Right lung (tissue), 5 donors: ENCODE data around the gene SENP3. TPM values are rescaled to one million over a fixed set of nuclear protein-coding genes. Genes with fewer than 3 reads are reported as not detected.
A peak's percentile ranks its signal among the peaks of the same experiment; 100 is the strongest.

Experiments used
- DNase-seq, 2 donors: peaks; one replicate each; pipeline ENCODE4 v3.0.0-alpha.2; 2013
- polyA plus RNA-seq, 5 donors: library from polyadenylated mRNA; unstranded; fragments of 120-200 nt; gene quantifications; one replicate each; pipeline versions ENCODE4 v1.2.1 to v1.2.3, GENCODE V29; 2013; ENCODE audit warnings: inconsistent platforms in 1 of 5, low replicate concordance in 1 of 5; ENCODE audit not compliant: insufficient read length in 5 of 5, insufficient read depth in 1 of 5

Gene SENP3
- polyA plus RNA-seq, 5 donors, result 61.1 to 72.4 (median 70.5) TPM

DNA sequence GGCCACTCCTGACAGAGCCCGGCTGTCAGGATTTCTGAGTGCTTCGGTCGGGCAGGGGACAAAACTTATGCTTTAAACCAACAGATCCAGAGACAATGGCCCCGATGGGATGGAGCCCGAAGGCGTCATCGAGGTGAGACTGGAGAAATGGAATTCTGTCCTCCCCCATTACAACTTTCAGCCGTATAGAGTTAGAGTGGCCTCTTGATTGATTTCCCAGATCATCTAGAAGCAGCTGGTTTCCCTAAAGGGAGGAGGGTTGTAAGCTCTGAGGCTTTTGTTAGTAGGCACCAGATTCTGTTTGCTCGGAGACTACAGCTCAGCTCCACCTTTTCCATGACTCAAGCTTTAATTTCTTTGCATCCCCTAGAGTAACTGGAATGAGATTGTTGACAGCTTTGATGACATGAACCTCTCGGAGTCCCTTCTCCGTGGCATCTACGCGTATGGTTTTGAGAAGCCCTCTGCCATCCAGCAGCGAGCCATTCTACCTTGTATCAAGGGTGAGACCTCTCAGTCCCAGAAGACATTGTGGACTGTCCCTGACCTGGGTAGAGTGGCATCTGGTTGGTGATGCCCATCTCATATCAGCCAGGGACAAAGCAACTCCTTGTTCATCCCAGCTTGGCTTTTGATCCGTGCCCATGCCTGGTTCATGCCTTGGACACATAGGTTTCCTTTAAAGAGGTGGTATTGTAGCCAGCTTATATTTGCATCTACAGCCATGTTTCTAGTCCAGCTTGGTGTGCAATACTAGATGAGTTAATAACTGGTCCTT lies 12.6 kb downstream of the SENP3 start:
- no peak for DNase-seq

DNA sequence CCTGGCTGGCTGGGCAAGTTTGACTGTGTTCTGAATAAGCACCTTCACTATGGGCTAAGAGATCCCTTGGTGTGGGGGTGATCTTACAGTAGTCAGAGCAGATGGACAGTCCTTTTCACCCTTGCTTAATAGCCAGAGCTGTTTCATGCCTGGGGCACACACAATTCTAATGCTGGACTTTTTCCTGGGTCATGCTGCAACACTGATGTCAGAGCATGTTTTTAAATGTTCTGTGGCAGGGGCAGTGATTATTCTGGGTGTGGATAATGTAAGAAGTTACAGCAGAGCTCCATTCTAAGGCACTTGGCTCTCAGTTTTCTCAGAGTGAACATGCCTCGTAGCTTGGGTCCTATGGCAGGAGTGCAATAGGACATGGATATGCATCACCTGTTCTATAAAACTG lies 13.8 kb downstream of the SENP3 start:
- DNase-seq, result no peak

DNA sequence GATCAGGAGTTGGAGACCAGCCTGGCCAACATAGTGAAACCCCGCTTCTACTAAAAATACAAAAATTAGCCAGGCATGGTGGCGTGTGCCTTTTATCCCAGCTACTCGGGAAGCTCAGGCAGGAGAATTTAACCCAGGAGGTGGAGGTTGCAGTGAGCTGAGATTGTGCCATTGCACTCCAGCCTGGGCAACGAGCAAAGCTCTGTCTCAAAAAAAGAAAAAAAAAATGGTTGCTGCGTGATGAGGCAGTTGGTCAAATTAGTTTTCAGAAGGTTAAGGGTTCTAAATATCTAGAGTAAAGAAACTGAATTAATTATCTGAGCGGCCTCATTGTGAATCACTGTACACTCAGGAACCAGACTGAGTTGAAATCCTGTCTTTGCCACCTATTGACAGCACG lies 14.2 kb downstream of the SENP3 start:
- DNase-seq, result no peak

DNA sequence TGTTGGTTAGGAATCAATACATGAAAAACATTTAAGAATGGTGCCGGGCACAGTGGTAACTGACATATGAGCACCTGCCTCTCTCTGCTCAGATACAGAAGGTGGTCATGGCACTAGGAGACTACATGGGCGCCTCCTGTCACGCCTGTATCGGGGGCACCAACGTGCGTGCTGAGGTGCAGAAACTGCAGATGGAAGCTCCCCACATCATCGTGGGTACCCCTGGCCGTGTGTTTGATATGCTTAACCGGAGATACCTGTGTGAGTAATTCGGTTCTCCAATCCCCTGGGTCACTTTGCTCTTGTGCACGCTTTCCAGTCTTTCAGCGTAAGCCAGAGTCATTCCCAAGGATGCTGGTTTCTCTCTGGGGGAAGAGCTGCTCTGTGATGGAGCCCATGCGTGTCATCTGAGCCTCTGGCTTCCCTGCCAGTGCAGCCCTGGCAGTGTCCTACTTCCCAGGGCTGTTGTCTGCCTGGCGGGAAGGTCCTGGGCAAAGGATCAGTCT lies 14.8 kb downstream of the SENP3 start:
- no peak for DNase-seq

DNA sequence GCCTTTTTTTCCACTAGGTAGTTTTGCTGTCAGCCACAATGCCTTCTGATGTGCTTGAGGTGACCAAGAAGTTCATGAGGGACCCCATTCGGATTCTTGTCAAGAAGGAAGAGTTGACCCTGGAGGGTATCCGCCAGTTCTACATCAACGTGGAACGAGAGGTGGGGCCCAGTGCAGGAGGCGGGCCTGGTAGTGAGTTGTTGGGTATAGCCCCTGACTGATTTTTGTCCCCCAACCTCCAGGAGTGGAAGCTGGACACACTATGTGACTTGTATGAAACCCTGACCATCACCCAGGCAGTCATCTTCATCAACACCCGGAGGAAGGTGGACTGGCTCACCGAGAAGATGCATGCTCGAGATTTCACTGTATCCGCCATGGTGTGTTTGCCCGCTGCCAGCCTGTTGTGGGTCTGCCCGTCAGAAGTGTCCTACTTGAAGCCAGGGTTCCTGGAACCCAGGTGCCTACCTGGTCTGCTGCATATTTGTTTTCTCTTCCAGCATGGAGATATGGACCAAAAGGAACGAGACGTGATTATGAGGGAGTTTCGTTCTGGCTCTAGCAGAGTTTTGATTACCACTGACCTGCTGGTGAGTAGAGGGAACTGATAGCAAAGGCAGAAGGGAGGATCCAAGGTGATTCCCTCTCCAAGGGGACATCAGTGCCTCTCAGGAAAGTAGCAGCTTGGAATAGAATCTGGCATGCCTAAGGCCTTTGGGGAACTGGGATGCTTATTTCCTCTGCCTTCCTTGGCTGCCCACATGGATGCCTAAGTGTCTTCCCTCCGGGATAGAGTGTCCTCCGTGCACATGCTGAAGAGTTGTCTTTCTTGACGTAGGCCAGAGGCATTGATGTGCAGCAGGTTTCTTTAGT lies 15.8 kb downstream of the SENP3 start:
- no peak for DNase-seq

DNA sequence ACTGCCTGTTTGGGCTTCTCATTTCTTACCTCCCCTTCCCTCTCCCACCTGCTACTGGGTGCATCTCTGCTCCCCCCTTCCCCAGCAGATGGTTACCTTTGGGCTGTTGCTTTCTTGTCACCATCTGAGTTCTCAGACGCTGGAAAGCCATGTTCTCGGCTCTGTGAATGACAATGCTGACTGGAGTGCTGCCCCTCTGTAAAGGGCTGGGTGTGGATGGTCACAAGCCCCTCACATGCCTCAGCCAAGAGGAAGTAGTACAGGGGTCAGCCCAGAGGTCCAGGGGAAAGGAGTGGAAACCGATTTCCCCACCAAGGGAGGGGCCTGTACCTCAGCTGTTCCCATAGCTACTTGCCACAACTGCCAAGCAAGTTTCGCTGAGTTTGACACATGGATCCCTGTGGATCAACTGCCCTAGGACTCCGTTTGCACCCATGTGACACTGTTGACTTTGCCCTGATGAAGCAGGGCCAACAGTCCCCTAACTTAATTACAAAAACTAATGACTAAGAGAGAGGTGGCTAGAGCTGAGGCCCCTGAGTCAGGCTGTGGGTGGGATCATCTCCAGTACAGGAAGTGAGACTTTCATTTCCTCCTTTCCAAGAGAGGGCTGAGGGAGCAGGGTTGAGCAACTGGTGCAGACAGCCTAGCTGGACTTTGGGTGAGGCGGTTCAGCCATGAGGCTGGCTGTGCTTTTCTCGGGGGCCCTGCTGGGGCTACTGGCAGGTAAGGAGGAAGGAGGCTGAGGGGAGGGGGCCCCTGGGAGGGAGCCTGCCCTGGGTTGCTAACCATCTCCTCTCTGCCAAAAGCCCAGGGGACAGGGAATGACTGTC lies 17.5 kb downstream of the SENP3 start, which contains the start of gene CD68:
TSS of gene CD68 (plus strand) at position 638 of the 833 bp plus-strand sequence. CDS start at position 678, 40 bp downstream.
- peak in 1 of 2 donors; percentile 31 for DNase-seq

DNA sequence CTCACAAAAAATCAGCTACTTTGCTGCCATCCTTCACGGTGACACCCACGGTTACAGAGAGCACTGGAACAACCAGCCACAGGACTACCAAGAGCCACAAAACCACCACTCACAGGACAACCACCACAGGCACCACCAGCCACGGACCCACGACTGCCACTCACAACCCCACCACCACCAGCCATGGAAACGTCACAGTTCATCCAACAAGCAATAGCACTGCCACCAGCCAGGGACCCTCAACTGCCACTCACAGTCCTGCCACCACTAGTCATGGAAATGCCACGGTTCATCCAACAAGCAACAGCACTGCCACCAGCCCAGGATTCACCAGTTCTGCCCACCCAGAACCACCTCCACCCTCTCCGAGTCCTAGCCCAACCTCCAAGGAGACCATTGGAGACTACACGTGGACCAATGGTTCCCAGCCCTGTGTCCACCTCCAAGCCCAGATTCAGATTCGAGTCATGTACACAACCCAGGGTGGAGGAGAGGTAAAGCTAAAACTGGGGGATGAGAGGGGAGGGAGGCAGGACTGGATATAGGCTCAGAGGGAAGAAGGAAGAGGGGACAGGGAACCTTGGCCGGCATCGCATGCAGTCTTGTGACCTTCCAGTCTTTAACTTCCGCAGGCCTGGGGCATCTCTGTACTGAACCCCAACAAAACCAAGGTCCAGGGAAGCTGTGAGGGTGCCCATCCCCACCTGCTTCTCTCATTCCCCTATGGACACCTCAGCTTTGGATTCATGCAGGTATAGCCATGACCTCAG lies 18.3 kb downstream of the SENP3 start:
- DNase-seq, result no peak

DNA sequence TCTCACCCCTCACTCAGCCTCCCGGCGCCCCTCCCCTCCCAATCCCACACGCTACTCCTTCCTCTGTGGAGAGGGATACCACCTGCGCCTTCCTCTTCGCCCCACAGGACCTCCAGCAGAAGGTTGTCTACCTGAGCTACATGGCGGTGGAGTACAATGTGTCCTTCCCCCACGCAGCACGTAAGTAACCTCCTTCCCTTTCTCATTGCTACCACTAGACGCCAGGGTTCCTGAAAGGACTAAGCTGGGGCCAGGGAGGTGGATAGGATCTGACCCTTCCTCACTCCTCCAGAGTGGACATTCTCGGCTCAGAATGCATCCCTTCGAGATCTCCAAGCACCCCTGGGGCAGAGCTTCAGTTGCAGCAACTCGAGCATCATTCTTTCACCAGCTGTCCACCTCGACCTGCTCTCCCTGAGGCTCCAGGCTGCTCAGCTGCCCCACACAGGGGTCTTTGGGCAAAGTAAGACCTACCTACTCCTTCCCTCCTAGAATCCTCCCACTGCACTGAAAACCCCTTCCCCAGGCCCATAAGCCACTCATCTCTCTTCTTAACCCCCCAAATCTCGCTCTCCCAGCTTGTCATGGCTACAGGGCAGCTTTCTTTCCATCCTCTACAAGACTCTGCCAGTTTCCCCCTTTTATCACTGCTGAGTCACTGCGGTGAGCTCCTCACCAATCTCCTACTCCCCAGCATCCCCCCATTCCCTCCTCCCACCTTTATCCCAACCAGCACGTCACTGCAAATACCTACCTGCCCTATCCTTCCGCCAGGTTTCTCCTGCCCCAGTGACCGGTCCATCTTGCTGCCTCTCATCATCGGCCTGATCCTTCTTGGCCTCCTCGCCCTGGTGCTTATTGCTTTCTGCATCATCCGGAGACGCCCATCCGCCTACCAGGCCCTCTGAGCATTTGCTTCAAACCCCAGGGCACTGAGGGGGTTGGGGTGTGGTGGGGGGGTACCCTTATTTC lies 19.2 kb downstream of the SENP3 start:
- DNase-seq, result no peak

DNA sequence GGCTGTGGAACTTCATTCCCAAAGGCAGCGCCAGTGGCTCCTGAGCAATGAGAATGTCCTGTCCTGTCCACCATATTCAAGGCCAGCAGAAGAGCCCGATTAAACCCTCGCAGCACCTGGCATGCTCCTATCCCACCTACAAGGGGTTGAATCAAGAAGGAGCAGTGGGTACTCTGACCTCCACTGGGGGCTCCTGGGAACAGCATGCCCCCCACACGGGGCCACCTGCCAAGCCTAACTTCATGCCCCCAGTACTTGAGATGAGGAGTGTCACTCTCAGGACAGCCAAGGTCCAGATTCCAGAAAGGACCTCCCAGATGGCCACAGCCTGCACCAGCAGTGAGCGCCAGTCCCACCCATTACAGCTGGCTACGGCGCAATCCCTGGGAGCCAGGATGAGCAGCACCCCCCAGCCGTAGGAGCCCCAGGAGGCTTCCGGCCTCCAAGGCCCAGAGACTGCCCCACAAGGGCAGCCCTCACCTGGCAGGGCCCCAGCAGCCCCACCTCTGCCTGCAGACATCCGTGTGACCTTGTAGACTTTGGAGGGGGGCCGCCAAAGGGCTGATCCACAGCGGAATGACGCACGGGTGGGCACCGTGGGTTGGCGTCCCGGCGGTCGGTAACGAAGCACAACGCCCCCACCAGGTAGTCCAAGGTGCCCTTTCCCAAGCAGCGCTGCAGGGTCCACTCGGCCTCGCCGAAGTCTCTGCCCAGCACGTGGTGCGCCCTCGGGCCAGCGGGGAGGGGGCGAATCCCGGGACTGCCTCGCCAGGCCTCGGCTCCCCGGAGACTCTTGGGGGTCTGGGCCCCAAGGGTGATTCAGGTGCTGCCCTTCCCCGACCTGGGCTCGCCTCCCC lies 20.9 kb downstream of the SENP3 start:
- no peak for DNase-seq

DNA sequence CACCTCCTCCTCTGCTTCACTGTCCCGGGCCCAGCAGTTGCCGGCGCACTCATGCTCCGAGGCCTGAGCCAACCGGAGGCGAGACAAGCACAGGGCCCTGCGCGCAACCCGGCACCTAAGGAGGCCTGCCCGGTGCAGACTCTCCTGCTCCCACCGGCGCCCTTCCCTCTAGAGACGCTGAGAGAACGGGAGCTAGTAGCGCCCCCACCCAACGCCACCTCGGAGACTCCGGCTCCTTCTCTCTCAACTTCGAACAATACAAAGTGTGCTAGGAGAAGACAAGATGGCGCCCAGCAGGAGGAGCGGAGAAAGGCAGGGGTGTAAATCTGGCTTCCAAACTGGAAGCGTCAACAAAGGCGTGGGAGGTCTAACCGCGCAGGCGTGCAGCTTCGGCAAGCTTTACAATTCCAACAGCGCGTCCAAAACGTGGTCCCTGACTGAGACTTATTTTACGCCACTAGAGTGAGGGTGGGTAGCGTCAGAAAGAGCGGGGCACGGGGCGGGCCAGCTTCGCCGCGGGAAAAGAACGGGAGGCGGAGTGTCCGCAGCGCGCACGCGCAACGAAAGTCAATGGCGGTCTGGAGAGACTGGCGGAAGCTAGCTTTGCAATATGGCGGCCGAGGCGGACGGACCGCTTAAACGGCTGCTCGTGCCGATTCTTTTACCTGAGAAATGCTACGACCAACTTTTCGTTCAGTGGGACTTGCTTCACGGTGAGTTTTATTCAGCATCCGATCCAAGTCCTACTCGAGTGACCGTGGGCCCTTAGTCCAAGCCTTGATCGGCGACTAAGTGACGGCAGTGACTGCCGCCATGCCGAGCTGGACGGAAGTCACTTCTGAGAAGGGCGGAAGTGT lies 21.8 kb downstream of the SENP3 start, which contains the start of gene MPDU1:
TSS of gene MPDU1 (plus strand) at position 600 of the 857 bp plus-strand sequence. CDS start at position 611, 11 bp downstream.
- peak; percentile 98 to 99 for DNase-seq

DNA sequence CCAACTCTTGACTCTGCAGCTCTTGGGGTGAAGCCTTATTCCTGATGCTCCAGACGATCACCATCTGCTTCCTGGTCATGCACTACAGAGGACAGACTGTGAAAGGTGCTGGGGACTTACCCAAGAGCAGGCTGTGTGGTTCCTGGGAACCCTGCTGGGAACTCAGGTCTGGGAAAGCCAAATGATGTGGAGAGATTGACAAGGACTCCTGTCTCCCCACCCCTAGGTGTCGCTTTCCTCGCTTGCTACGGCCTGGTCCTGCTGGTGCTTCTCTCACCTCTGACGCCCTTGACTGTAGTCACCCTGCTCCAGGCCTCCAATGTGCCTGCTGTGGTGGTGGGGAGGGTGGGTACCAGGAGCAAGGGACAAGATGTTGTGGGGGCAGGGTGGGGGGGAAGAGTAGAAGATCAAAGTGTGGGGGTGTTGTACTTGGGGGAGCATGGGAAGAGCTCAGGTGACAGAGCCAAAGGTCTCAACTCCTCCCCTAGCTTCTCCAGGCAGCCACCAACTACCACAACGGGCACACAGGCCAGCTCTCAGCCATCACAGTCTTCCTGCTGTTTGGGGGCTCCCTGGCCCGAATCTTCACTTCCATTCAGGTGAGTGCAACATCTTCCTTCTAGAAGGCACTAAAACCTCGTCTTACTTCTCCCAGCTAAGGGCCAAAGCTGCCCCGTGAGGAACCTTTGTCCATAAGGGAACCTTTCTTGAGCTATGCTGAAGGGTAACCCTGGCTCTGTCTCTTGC lies 25.1 kb downstream of the SENP3 start:
- DNase-seq, result no peak

DNA sequence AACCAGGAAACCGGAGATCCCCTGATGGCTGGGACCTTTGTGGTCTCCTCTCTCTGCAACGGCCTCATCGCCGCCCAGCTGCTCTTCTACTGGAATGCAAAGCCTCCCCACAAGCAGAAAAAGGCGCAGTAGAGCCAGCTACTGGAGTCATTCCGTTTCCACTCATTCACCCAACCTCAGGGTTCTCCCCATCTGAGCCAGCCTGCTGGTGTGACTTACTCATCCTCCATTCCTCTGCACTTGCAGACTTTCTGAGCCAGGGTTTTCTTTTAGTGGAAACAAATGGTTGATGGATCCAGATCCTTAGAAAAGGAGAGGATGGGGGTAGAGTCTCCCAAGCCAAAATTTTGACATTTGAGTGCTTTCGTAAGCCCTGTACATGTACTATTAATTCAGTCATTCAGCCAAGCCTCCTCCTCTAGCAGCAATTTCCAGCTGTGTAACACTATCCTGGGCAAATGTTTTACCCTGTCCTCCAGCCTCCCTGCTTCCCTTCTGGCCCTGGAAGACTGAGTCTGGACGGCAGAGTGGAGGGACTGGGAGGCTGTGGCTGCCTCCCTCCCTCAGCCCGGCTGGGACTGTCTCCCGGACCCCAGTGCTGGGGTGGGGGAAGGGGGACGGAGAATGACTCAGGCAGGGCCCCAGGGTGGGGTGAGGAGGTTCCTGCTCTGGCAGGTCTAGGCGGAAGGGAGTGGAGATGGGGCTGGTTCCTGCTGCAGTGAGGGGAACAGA lies 25.9 kb downstream of the SENP3 start:
- no peak for DNase-seq

DNA sequence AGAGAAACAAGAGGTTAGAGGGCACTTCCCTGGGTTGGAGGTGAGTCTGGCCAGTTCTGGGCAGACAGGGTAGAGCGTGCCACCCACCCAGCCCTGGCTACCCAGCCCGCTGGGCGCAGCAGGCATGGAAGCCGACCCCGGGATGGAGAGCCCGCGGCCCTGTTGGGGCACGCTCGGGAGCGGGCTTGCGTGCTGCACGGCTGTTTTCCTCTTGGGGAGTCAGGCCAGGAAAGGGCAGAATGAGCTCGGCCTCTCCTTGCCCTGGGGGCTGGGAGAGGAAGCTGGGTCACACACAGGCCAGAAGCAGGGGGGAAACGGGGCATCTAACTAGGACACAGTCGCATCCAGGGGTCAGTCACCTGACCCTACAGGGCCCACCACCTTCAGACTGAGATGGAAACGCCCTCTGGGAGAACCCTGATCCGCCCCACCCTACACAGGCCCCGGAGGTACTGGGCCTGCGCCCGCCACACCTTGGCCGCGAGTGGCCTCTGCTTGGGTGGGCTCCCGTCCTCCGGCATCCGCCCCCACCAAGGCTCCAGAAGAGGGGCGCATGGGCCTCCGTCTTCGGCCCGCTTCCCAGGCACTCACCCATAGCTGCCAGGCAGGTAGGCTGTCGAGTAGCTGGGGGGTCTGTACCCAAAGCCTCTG lies 27.0 kb downstream of the SENP3 start:
- DNase-seq, result no peak

DNA sequence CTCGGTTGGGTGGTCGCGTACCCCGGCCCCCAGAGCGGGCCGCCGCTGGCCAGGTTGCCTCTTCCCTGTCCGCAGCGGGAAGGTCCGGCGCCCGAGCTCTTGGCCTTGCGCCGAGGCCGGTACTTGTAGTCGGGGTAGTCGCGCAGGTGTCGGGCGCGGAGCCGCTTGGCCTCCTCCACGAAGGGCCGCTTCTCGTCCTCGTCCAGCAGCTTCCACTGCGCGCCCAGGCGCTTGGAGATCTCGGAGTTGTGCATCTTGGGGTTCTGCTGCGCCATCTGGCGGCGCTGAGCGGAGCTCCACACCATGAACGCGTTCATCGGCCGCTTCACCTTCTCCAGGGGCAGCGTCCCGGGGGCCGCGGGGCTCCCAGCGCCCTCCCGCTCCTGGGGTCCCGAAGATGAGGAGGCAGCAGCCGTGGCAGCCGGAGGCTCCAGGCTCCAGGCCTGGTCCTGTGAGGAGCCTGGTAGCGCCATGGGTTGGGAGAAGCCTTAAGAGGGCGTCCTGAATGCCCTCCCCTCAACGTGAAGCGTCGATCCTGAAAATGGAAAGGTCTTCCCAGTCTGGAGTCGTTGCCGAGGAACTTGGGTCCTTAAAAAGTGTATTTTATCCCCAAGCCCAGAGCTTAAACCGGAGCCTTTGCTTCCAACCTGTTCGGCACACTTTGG lies 27.6 kb downstream of the SENP3 start:
- DNase-seq, result peak; percentile 75 to 79
